Brain microvascular endothelial cell (primary cell): ENCODE measurements around the gene SUMF1.

ENCODE experiments used
- DNase-seq: peaks from one replicate; pipeline ENCODE4 v3.0.0-alpha.2; 2020
- H3K27ac ChIP-seq: fragments of 250-450 bp; sonication (Bioruptor Pico); 2 replicates; pipeline ENCODE4 v1.5.1; 2020; ENCODE audit warnings: mild to moderate bottlenecking, moderate library complexity
- H3K27me3 ChIP-seq: fragments of 250-450 bp; sonication (Bioruptor Pico); replicated peaks from 2 replicates; pipeline ENCODE4 v1.5.1; 2020; ENCODE audit warnings: mild to moderate bottlenecking
- H3K36me3 ChIP-seq: fragments of 250-450 bp; sonication (Bioruptor Pico); replicated peaks from 2 replicates; pipeline ENCODE4 v1.5.1; 2020; ENCODE audit warnings: mild to moderate bottlenecking
- H3K4me3 ChIP-seq: 2 replicates; pipeline ENCODE4 v1.5.1; 2011; ENCODE audit warnings: low read depth, mild to moderate bottlenecking, control low read depth, low read length, moderate library complexity
- in situ Hi-C: cut with HindIII; loops from 2 replicates; pipeline ENCODE4 v1.10.0; 2017; ENCODE audit warnings: low sequenced_read_pairs, low pct_ligation_motif_present
- TF ChIP-seq, protein P1 (sequence below): IDR thresholded peaks from 2 replicates; pipeline ENCODE4 v1.5.1; 2011; ENCODE audit warnings: low read depth, mild to moderate bottlenecking, moderate library complexity, low read length, control low read depth, inconsistent platforms; ENCODE audit errors: missing control alignments

SUMF1 gene

DNA sequence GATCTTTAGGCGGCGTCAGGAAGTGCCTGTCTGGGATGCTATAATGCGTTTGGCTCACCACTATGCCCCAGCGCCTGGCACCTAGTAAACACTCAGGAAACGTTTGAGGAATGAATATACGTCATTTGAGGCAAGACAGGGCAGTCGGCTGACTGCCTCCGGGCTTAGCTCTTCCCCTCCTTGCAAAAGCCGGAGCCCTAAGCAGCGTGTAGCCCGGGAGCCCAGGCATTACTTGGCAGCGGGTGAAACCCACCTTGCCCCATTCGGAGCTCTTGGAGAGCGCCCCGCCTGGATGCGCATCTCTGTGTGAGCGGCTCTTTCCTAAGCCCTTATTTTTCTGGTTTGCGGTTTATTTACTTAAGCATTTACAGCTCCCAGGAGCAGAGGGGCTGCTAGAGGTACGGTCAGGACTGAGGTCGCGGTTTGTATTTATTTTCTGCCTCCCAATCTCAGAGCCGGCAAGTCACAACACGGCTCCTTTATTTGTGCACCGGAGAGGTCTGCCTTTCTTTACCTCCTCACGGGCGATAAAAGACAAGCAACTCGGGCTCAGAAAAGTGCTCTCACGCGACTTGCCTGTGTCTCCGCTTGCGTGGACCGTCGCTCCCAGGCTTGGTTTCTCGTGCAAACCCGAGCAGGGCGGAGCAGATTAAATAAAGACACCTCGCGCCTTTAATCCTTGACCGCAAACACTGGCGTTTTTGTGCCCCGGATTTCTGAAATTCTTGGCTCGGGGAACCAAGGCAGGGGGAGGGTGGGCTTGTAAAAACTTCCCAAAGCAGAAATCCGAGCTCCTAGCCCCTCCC lies 25.3 kb upstream of the SUMF1 start:
- H3K36me3 ChIP-seq: no peaks in the 10 kb centered on the region
- DNase-seq: peak; percentile 46
- H3K4me3 ChIP-seq: peak overlapping the region; percentile 78
- peaks cover 16% of the 10 kb centered on the region for H3K27me3 ChIP-seq
- TF ChIP-seq, protein P1, sequence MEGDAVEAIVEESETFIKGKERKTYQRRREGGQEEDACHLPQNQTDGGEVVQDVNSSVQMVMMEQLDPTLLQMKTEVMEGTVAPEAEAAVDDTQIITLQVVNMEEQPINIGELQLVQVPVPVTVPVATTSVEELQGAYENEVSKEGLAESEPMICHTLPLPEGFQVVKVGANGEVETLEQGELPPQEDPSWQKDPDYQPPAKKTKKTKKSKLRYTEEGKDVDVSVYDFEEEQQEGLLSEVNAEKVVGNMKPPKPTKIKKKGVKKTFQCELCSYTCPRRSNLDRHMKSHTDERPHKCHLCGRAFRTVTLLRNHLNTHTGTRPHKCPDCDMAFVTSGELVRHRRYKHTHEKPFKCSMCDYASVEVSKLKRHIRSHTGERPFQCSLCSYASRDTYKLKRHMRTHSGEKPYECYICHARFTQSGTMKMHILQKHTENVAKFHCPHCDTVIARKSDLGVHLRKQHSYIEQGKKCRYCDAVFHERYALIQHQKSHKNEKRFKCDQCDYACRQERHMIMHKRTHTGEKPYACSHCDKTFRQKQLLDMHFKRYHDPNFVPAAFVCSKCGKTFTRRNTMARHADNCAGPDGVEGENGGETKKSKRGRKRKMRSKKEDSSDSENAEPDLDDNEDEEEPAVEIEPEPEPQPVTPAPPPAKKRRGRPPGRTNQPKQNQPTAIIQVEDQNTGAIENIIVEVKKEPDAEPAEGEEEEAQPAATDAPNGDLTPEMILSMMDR: no peak
- peak overlapping the region; percentile 45 for H3K27ac ChIP-seq
- in situ Hi-C loops: no loop called here

DNA sequence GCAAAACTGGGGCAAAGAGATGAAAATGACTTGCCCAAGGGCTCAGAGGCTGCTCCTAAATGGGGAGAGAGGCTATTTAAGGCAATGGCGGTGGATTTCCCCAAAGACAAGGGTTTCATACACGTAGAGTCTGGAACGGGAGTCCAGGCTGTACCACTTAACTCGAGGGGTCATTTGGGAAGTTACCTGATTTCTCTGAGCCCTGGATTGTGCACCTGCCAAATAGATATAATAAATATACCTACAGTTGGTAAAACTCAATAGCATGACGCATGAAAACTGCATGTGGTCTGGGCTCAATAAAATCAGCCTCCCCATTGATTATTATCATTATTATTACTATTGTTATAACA lies 24.8 kb upstream of the SUMF1 start:
- Histone ChIP-seq H3K27ac (no peak overlapping the region), H3K27me3 (peaks cover 16% of the 10 kb centered on the region), H3K4me3 (peak overlapping the region; percentile 78), H3K36me3 (no peaks in the 10 kb centered on the region)
- DNase-seq: no peak
- in situ Hi-C loops: no loop called here
- TF ChIP-seq, protein P1: no peak

DNA sequence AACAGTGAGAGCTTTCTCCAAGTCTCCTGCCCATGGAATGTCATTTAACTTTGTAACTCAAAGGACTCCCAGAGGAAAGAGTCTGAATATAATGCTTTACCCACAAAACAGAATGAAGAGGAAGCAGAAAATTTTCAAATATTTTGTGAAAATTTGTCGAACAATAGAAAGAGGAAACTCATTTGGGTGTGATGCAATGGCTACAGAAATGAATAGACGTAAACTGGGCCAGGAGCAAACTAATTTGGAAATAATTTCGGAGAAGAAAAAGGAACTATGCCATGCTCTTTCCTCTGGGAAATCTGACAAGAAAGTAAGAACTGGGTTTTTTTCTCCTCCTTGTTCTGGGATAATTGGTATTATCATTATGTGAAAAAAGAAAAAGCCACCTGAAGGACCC lies 11.2 kb upstream of the SUMF1 start:
- H3K4me3 ChIP-seq: no peak overlapping the region
- peaks cover 19% of the 10 kb centered on the region for H3K27me3 ChIP-seq
- H3K36me3 ChIP-seq: no peaks in the 10 kb centered on the region
- H3K27ac ChIP-seq: no peak overlapping the region
- DNase-seq: no peak
- in situ Hi-C loops: no loop called here
- TF ChIP-seq, protein P1: no peak

DNA sequence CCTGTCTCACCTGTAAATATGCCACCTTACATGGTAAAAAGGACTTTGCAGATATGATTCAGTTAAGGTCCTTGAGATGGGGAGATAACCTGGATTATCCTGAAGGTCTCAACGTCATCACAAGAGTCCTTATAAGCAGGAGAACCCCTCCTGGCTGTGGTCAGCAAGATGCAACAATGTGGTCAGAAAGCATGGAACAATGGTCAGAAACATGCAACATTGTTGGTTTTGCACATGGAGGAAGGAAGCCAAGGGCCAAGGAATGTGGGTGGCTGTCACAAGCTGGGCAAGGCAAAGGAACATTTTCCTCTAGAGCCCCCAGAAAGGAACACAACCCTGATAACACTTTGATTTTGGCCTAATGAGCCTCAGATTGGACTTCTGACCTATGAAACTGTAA lies 9.4 kb upstream of the SUMF1 start:
- in situ Hi-C loops: no loop called here
- TF ChIP-seq, protein P1: no peak
- H3K4me3 ChIP-seq: no peak overlapping the region

DNA sequence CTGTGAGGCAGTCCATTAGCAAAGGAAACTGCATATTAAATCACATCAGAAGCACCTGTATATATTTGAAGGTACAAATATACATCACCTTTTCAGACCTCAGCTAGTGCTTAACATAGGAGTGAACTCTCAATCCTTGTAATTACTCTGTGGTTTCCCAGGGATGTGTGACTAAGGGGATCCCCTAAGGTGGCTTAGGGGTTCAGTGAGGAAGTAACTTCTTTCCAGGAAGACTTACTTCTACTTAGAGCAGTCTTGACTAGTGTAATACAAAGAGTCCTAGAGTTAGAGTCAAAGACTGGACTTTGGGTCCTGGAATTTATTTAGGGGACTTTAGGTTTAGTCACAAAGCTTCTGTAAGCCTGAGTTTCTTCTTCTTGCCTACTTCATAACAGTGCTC lies 8.7 kb upstream of the SUMF1 start:
- Histone ChIP-seq H3K4me3 (no peak overlapping the region), H3K27ac (no peak overlapping the region), H3K27me3 (peaks cover 33% of the 10 kb centered on the region), H3K36me3 (no peaks in the 10 kb centered on the region)
- TF ChIP-seq, protein P1: no peak
- no peak for DNase-seq
- in situ Hi-C loops: no loop called here

More for the DNA sequence above, 9.4 kb upstream of the SUMF1 start:
- no peak overlapping the region for H3K27ac ChIP-seq
- no peak for DNase-seq
- H3K27me3 ChIP-seq: peaks cover 32% of the 10 kb centered on the region
- H3K36me3 ChIP-seq: no peaks in the 10 kb centered on the region
